Measurements from ENCODE around the gene METTL22. TPM values are rescaled to one million over a fixed set of nuclear protein-coding genes. Genes with fewer than 3 reads are reported as not detected.
A peak's percentile ranks its signal among the peaks of the same experiment; 100 is the strongest.

The METTL22 gene
- polyA plus RNA-seq, 2 of the 4 experiments (the other 2 are of a cell fraction) = 21.0 to 40.9 TPM

GRCh38 chr16:8678068-8678927 lies 56.8 kb downstream of the METTL22 start (continued):
- TF ChIP-seq MAFK (IDR thresholded peaks at IDR 0.05; ENCODE audit: partially characterized antibody) (no peak), RFX5 (IDR thresholded peaks at IDR 0.05) (no peak), CBX2 (IDR thresholded peaks at IDR 0.05; ENCODE audit: borderline replicate concordance, low read depth) (no peak), RAD21 (conservative IDR thresholded peaks at IDR 0.05 in 1 of 2, IDR thresholded peaks at IDR 0.05 in 1 of 2) (no peak), ZC3H11A (IDR thresholded peaks at IDR 0.05) (no peak)

- WGBS (ENCODE audit: missing lambda C conversion rate) = 32% methylated on average over 2 of the region's 2 CpGs
- POLR2A ChIA-PET = interaction anchor here (1.0 kb wide), 1 partner anchor 124 kb away, joined by 3 read pairs; no protein-coding TSS in a partner anchor
- FAIRE-seq (no peak), ATAC-seq (no peak), DNase-seq (ENCODE audit: low read depth in 1 of 2, low spot score in 1 of 2) (no peak)
- Histone ChIP-seq H3K4me2 (peak overlapping the region; percentile 37; the same call in 2 of the 3 replicates), H3K4me1 (peaks cover 29% of the 10 kb centered on the region), H3K4me3 (no peak overlapping the region), H3K9me3 (peaks cover 10% of the 10 kb centered on the region), H3K27ac (no peak overlapping the region)
- no peak for TF ChIP-seq CHD2 (IDR thresholded peaks at IDR 0.05; ENCODE audit: low read length, partially characterized antibody)
- TF ChIP-seq GATA3 (IDR thresholded peaks at IDR 0.05; ENCODE audit: borderline replicate concordance) = no peak
- TF ChIP-seq, protein P1, sequence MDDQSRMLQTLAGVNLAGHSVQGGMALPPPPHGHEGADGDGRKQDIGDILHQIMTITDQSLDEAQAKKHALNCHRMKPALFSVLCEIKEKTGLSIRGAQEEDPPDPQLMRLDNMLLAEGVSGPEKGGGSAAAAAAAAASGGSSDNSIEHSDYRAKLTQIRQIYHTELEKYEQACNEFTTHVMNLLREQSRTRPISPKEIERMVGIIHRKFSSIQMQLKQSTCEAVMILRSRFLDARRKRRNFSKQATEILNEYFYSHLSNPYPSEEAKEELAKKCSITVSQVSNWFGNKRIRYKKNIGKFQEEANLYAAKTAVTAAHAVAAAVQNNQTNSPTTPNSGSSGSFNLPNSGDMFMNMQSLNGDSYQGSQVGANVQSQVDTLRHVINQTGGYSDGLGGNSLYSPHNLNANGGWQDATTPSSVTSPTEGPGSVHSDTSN (IDR thresholded peaks at IDR 0.05) = no peak
- no peak for TF ChIP-seq KDM1A (IDR thresholded peaks at IDR 0.05; ENCODE audit: low read depth)
- no peak for TF ChIP-seq EHMT2 (IDR thresholded peaks at IDR 0.05; ENCODE audit: low read depth)
- no peak for TF ChIP-seq NR3C1 (IDR thresholded peaks at IDR 0.05)
- no peak for TF ChIP-seq CHD4 (IDR thresholded peaks at IDR 0.05; ENCODE audit: borderline replicate concordance)
- TF ChIP-seq, protein P2, sequence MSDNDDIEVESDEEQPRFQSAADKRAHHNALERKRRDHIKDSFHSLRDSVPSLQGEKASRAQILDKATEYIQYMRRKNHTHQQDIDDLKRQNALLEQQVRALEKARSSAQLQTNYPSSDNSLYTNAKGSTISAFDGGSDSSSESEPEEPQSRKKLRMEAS (IDR thresholded peaks at IDR 0.05) = no peak
- TF ChIP-seq ZC3H11A (IDR thresholded peaks at IDR 0.05) = no peak
- TF ChIP-seq BHLHE40 (IDR thresholded peaks at IDR 0.05; ENCODE audit: low read depth, low read length) = no peak
- no peak for TF ChIP-seq POLR2A (IDR thresholded peaks at IDR 0.05; ENCODE audit: low read length)
- TF ChIP-seq, protein P3, sequence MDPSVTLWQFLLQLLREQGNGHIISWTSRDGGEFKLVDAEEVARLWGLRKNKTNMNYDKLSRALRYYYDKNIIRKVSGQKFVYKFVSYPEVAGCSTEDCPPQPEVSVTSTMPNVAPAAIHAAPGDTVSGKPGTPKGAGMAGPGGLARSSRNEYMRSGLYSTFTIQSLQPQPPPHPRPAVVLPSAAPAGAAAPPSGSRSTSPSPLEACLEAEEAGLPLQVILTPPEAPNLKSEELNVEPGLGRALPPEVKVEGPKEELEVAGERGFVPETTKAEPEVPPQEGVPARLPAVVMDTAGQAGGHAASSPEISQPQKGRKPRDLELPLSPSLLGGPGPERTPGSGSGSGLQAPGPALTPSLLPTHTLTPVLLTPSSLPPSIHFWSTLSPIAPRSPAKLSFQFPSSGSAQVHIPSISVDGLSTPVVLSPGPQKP (IDR thresholded peaks at IDR 0.05; ENCODE audit: low read depth, low read length) = no peak
- TF ChIP-seq, protein P4, sequence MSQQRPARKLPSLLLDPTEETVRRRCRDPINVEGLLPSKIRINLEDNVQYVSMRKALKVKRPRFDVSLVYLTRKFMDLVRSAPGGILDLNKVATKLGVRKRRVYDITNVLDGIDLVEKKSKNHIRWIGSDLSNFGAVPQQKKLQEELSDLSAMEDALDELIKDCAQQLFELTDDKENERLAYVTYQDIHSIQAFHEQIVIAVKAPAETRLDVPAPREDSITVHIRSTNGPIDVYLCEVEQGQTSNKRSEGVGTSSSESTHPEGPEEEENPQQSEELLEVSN (IDR thresholded peaks at IDR 0.05; ENCODE audit: borderline replicate concordance, low read depth) = no peak
- TF ChIP-seq, protein P5, sequence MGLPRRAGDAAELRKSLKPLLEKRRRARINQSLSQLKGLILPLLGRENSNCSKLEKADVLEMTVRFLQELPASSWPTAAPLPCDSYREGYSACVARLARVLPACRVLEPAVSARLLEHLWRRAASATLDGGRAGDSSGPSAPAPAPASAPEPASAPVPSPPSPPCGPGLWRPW (IDR thresholded peaks at IDR 0.05) = no peak
- TF ChIP-seq HOXA7 (CRISPR knock-in tag; IDR thresholded peaks at IDR 0.05) = no peak
- TF ChIP-seq FOSL2 (IDR thresholded peaks at IDR 0.05) = no peak
- no peak for TF ChIP-seq FOSL2 (CRISPR knock-in tag; IDR thresholded peaks at IDR 0.05)
- TF ChIP-seq POLR2AphosphoS2 (conservative IDR thresholded peaks at IDR 0.05; ENCODE audit: low read length) = no peak
- TF ChIP-seq TFCP2L1 (CRISPR knock-in tag; IDR thresholded peaks at IDR 0.05) = no peak
- no peak for TF ChIP-seq ZSCAN20 (CRISPR knock-in tag; IDR thresholded peaks at IDR 0.05)
- TF ChIP-seq HEYL (CRISPR knock-in tag; IDR thresholded peaks at IDR 0.05) = no peak
- CTCF ChIA-PET = interaction anchor here (1.0 to 2.7 kb wide), 3 partner anchors 11 to 112 kb away, joined by 3 to 11 read pairs (median 3); no protein-coding TSS in a partner anchor
Observed at GRCh38 chr16:8679151-8679550, 57.7 kb downstream of the METTL22 start.

Measured in A549 (cell line).